ENCODE data around the gene PARP15. TPM values are rescaled to one million over a fixed set of nuclear protein-coding genes. Genes with fewer than 3 reads are reported as not detected.
"Not testable (repeated sequence)": the region's sequence is repeated elsewhere in the genome, so short reads cannot be mapped to it uniquely, and the experiment has no call there.

PARP15 gene
- polyA plus RNA-seq, 3 donors = 0.11 to 0.25 (median 0.14) TPM

- no peak for DNase-seq (ENCODE audit: low read depth in 3 of 3, low spot score in 2 of 3)
Measured at GRCh38 chr3:122612696-122613095, 35.2 kb downstream of the PARP15 start.

GRCh38 chr3:122615303-122615702, 37.9 kb downstream of the PARP15 start:
- no peak for DNase-seq (ENCODE audit: low read depth in 3 of 3, low spot score in 2 of 3)

- no peak for DNase-seq (ENCODE audit: low read depth in 3 of 3, low spot score in 2 of 3)
Measured at GRCh38 chr3:122618614-122619013, 41.2 kb downstream of the PARP15 start.

- DNase-seq (ENCODE audit: low read depth in 3 of 3, low spot score in 2 of 3) = no peak
Measured at GRCh38 chr3:122619040-122619439, 41.6 kb downstream of the PARP15 start.

GRCh38 chr3:122620399-122620798, 42.9 kb downstream of the PARP15 start:
- no peak for DNase-seq (ENCODE audit: low read depth in 3 of 3, low spot score in 2 of 3)

GRCh38 chr3:122621112-122621511, 43.7 kb downstream of the PARP15 start:
- DNase-seq (ENCODE audit: low read depth in 3 of 3, low spot score in 2 of 3) = peak in 1 of 3 donors; percentile 18

GRCh38 chr3:122623031-122623829, 45.8 kb downstream of the PARP15 start:
- DNase-seq (ENCODE audit: low read depth in 3 of 3, low spot score in 2 of 3) = no peak

GRCh38 chr3:122626515-122627180, 49.2 kb downstream of the PARP15 start:
- DNase-seq (ENCODE audit: low read depth in 3 of 3, low spot score in 2 of 3) = no peak

- no peak for DNase-seq (ENCODE audit: low read depth in 3 of 3, low spot score in 2 of 3)
Measured at GRCh38 chr3:122627301-122627700, 49.9 kb downstream of the PARP15 start.

GRCh38 chr3:122628567-122628966, 51.1 kb downstream of the PARP15 start:
- no peak for DNase-seq (ENCODE audit: low read depth in 3 of 3, low spot score in 2 of 3)

- no peak for DNase-seq (ENCODE audit: low read depth in 3 of 3, low spot score in 2 of 3)
Measured at GRCh38 chr3:122629763-122630162, 52.3 kb downstream of the PARP15 start.

- DNase-seq (ENCODE audit: low read depth in 3 of 3, low spot score in 2 of 3) = no peak
Measured at GRCh38 chr3:122635789-122636188, 58.3 kb downstream of the PARP15 start.

- no peak for DNase-seq (ENCODE audit: low read depth in 3 of 3, low spot score in 2 of 3)
Measured at GRCh38 chr3:122636697-122637096, 59.2 kb downstream of the PARP15 start.

- no peak for DNase-seq (ENCODE audit: low read depth in 3 of 3, low spot score in 2 of 3)
Measured at GRCh38 chr3:122640437-122640999, 63.1 kb downstream of the PARP15 start.

- DNase-seq (ENCODE audit: low read depth in 3 of 3, low spot score in 2 of 3) = no peak
Measured at GRCh38 chr3:122642935-122643334, 65.5 kb downstream of the PARP15 start.

- DNase-seq (ENCODE audit: low read depth in 3 of 3, low spot score in 2 of 3) = no peak
Measured at GRCh38 chr3:122646146-122646988, 68.9 kb downstream of the PARP15 start.

GRCh38 chr3:122651233-122651907, 73.9 kb downstream of the PARP15 start:
- DNase-seq (ENCODE audit: low read depth in 3 of 3, low spot score in 2 of 3) = not testable (repeated sequence)

GRCh38 chr3:122651962-122652361, 74.5 kb downstream of the PARP15 start:
- DNase-seq (ENCODE audit: low read depth in 3 of 3, low spot score in 2 of 3) = not testable (repeated sequence)

GRCh38 chr3:122658336-122658735, 80.9 kb downstream of the PARP15 start:
- not testable (repeated sequence) for DNase-seq (ENCODE audit: low read depth in 3 of 3, low spot score in 2 of 3)

GRCh38 chr3:122660297-122660974, 83.0 kb downstream of the PARP15 start:
- DNase-seq (ENCODE audit: low read depth in 3 of 3, low spot score in 2 of 3) = no peak

All from right renal cortex interstitium (tissue), 3 donors.